CD4-positive, alpha-beta T cell treated with Interleukin-1 beta for 1 hour (primary cell): ENCODE data around the gene ZNF223.

ENCODE experiments used
- DNase-seq, 2 donors: peaks; one replicate each; pipeline ENCODE4 v3.0.0-alpha.2; 2020 to 2022

The ZNF223 gene

GRCh38 chr19:44072543-44073401 lies 20.9 kb downstream of the ZNF223 start:
- no peak for DNase-seq

GRCh38 chr19:44076325-44076724 lies 24.5 kb downstream of the ZNF223 start:
- no peak for DNase-seq

GRCh38 chr19:44092108-44092507 lies 40.3 kb downstream of the ZNF223 start:
- DNase-seq = no peak

- peak; percentile 87 to 88 for DNase-seq
Observed at GRCh38 chr19:44093931-44094765, 42.3 kb downstream of the ZNF223 start, which contains the start of gene ZNF224. TSS of gene ZNF224 (plus strand) at chr19:44094361. CDS start at chr19:44097874, 3,513 bp downstream.

- no peak for DNase-seq
Observed at GRCh38 chr19:44107751-44108150, 55.9 kb downstream of the ZNF223 start.

- DNase-seq = no peak
Observed at GRCh38 chr19:44109458-44109857, 57.6 kb downstream of the ZNF223 start.

- DNase-seq = no peak
Observed at GRCh38 chr19:44111910-44112463, 60.2 kb downstream of the ZNF223 start.

GRCh38 chr19:44112802-44113137 lies 60.9 kb downstream of the ZNF223 start:
- no peak for DNase-seq

GRCh38 chr19:44113138-44113783 lies 61.4 kb downstream of the ZNF223 start, which contains the start of gene ZNF225:
TSS of gene ZNF225 (plus strand) at chr19:44113399. CDS start at chr19:44115828, 2,429 bp downstream.
- DNase-seq = peak; percentile 92 to 94

GRCh38 chr19:44113784-44114390 lies 62.1 kb downstream of the ZNF223 start:
- DNase-seq = no peak
